Gastroesophageal sphincter (tissue), 3 donors: ENCODE data around the gene LENG8.

ENCODE experiments used
- POLR2AphosphoS5 ChIP-seq: sonication (generic); formaldehyde crosslinking; IDR thresholded peaks from one replicate; pipeline ENCODE4 v1.6.1; 2017; ENCODE audit warnings: antibody characterized with exemption
- TF ChIP-seq, protein P1 (sequence below), 4 experiments: fragments of 200-600 bp in 2 of 4; fragments of 450-650 bp in 2 of 4; sonication (generic) in 1 of 4; IDR thresholded peaks; one replicate each; pipeline ENCODE4 v1.5.1; 2017 to 2019; ENCODE audit warnings: antibody characterized with exemption in 4 of 4, mild to moderate bottlenecking in 2 of 4, moderate library complexity in 2 of 4

DNA sequence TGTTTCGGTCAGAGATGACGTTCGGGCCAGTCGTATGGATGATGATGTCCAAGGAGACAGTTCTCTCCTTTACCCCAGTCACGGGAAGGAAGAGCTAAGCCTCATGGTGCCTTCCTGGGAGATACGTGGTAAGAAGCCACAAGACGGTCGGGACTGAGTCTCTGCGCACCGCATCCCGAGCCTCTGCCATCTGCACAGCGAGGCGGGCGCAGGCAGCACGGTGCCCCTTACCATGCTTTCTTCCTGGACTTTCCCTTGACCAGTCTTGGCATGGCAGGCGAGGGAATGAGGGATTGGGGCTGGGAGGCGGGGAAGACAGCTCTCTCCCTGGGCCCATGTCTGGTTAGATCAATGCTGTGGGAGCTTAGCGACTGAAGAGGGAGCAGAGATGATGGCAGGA is 43.6 kb downstream of the LENG8 start:
- TF ChIP-seq, protein P1, sequence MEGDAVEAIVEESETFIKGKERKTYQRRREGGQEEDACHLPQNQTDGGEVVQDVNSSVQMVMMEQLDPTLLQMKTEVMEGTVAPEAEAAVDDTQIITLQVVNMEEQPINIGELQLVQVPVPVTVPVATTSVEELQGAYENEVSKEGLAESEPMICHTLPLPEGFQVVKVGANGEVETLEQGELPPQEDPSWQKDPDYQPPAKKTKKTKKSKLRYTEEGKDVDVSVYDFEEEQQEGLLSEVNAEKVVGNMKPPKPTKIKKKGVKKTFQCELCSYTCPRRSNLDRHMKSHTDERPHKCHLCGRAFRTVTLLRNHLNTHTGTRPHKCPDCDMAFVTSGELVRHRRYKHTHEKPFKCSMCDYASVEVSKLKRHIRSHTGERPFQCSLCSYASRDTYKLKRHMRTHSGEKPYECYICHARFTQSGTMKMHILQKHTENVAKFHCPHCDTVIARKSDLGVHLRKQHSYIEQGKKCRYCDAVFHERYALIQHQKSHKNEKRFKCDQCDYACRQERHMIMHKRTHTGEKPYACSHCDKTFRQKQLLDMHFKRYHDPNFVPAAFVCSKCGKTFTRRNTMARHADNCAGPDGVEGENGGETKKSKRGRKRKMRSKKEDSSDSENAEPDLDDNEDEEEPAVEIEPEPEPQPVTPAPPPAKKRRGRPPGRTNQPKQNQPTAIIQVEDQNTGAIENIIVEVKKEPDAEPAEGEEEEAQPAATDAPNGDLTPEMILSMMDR (IDR thresholded peaks at IDR 0.05): no peak
- TF ChIP-seq POLR2AphosphoS5: no peak
